Keratinocyte (primary cell): Measurements from ENCODE around the gene COL4A6.

Experiments
- EZH2 ChIP-seq: IDR thresholded peaks from one replicate; pipeline ENCODE4 v1.6.1; 2012; ENCODE audit warnings: inconsistent platforms, mild to moderate bottlenecking, low read length, moderate library complexity
- TF ChIP-seq, protein P1 (sequence below), 3 experiments: IDR thresholded peaks in 1 of 3; conservative IDR thresholded peaks in 1 of 3; optimal IDR thresholded peaks in 1 of 3; 2 replicates in 2 of 3; 3 replicates in 1 of 3; pipeline versions ENCODE3 to v1.5.1; 2011; ENCODE audit warnings: low read length in 3 of 3, mild to moderate bottlenecking in 3 of 3, moderate library complexity in 2 of 3, control low read depth in 1 of 3, inconsistent platforms in 1 of 3; ENCODE audit not compliant: insufficient read depth in 2 of 3; ENCODE audit errors: extremely low read depth in 1 of 3

DNA sequence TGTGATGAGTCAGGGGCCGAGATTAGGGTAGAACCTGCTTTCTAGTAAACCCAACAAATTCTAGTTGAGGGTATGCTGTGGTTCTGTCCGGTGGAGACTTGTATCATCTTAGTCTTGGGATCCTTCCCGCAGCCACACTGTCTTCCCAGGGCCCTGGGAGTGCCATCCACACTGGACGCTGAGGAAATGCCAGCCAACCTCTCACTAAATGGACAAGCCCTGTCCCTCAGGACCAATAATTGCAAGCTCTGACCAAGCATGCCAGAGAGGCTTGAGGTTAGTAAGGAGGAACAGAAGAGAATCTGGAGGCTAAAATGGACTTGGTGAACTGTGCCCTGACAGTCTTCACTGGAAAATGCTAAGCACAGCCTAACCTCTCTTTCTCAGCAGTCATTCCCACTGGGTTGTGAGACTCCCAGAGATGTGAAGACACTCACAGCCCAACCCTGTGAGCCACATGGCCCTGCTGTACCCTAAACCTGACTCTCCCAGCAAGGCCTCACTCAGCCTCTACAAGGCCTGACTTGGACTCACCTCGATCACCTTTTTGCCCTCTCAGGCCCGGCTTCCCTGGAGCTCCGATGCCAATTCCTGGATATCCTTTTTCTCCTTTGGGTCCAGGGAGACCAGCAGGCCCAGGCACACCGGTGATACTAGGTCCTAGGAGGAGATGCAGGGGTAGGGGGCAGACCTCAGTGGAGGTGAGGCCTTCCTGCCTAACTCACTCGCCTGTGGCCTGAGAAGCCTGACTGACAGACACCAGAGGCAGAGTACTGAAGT, 269.1 kb downstream of the COL4A6 start:
- TF ChIP-seq, protein P1, sequence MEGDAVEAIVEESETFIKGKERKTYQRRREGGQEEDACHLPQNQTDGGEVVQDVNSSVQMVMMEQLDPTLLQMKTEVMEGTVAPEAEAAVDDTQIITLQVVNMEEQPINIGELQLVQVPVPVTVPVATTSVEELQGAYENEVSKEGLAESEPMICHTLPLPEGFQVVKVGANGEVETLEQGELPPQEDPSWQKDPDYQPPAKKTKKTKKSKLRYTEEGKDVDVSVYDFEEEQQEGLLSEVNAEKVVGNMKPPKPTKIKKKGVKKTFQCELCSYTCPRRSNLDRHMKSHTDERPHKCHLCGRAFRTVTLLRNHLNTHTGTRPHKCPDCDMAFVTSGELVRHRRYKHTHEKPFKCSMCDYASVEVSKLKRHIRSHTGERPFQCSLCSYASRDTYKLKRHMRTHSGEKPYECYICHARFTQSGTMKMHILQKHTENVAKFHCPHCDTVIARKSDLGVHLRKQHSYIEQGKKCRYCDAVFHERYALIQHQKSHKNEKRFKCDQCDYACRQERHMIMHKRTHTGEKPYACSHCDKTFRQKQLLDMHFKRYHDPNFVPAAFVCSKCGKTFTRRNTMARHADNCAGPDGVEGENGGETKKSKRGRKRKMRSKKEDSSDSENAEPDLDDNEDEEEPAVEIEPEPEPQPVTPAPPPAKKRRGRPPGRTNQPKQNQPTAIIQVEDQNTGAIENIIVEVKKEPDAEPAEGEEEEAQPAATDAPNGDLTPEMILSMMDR (optimal IDR thresholded peaks at IDR 0.05 in 1 of 3, IDR thresholded peaks at IDR 0.05 in 1 of 3, conservative IDR thresholded peaks at IDR 0.05 in 1 of 3; ENCODE audit: extremely low read depth in 1 of 3, insufficient read depth in 2 of 3, low read length in 3 of 3), result no peak
- TF ChIP-seq EZH2, result no peak
